ENCODE data around the gene EFCAB3.
"Not testable (repeated sequence)": the region's sequence is repeated elsewhere in the genome, so short reads cannot be mapped to it uniquely, and the experiment has no call there.

DNA sequence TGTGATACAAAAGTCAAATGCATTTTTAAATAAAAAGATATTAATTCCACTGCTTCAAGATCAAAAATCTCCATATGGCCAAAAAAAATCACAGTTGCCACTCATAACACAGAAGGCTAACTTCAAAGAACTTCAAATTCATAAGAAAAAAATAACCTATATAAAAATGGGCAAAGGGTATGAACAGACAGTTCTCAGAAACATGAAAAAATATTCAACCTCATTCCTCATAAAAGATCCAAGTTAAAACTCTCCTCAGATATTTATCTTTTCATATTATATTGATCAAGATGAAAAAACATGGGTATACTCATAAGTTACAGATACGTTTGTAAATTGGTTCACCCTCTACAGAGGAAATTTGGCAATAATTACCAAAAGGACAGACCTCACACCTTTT is 32.7 kb downstream of the EFCAB3 start:
- not testable (repeated sequence) for TF ChIP-seq CTCF, POLR2A (IDR thresholded peaks at IDR 0.05)
